Activated CD4-positive, alpha-beta memory T cell treated with anti-CD3 and anti-CD28 coated beads for 36 hours (primary cell): Measurements from ENCODE around the gene PPP1R13L. TPM values are rescaled to one million over a fixed set of nuclear protein-coding genes. Genes with fewer than 3 reads are reported as not detected.
A peak's percentile ranks its signal among the peaks of the same experiment; 100 is the strongest.

Experiments
- CTCF ChIA-PET: fragments of 350-600 bp; sonication (Branson Sonifier 250); formaldehyde crosslinking; loops from one replicate; lab custom pipeline; 2021; ENCODE audit warnings: antibody characterized with exemption, inconsistent platforms; lab: Charles Lee
- POLR2A ChIA-PET: fragments of 350-600 bp; sonication (Branson Sonifier 250); formaldehyde crosslinking; loops from one replicate; lab custom pipeline; 2021; ENCODE audit warnings: antibody characterized with exemption; lab: Charles Lee
- DNase-seq: peaks from one replicate; pipeline ENCODE4 v3.0.0-alpha.2; 2020
- H3K27ac Mint-ChIP-seq: one replicate; pipeline ENCODE4 v1.8.0; 2021; ENCODE audit warnings: mixed read lengths
- H3K27me3 Mint-ChIP-seq: one replicate; pipeline ENCODE4 v1.8.0; 2021; ENCODE audit warnings: mixed read lengths
- H3K36me3 Mint-ChIP-seq: one replicate; pipeline ENCODE4 v1.8.0; 2021; ENCODE audit warnings: mixed read lengths
- H3K4me1 Mint-ChIP-seq: one replicate; pipeline ENCODE4 v1.8.0; 2021; ENCODE audit warnings: low read depth, mixed read lengths
- H3K4me3 Mint-ChIP-seq: one replicate; pipeline ENCODE4 v1.8.0; 2021; ENCODE audit warnings: mild to moderate bottlenecking, mixed read lengths
- H3K9me3 Mint-ChIP-seq: one replicate; pipeline ENCODE4 v1.8.0; 2021; ENCODE audit warnings: mixed read lengths
- intact Hi-C: fragments of 100-400 bp; cut with micrococcal nuclease; formaldehyde crosslinking; loops from one replicate; pipeline ENCODE4 v1.15.1; 2023
- total RNA-seq, 2 experiments: library from RNA; stranded (reverse); gene quantifications; one replicate each; pipeline ENCODE4 v1.2.3, GENCODE V29; 2021

The PPP1R13L gene
- total RNA-seq = 1 to 10 TPM; 8.1 to 9.2 TPM

- intact Hi-C loops = loop anchor here (1.0 kb wide), 2 partner anchors 34 to 74 kb away; partner anchors contain the start of gene ERCC2
- Mint-ChIP-seq H3K27me3 (peaks cover 32% of the 10 kb centered on the region), H3K36me3 (peaks cover 9% of the 10 kb centered on the region), H3K27ac (peak within 1 kb of the TSS; percentile 84), H3K9me3 (no peaks in the 10 kb centered on the region), H3K4me1 (peaks cover 39% of the 10 kb centered on the region), H3K4me3 (peak within 1 kb of the TSS; percentile 94)
- DNase-seq = peak; percentile 78
- ChIA-PET CTCF (interaction anchor here (0.7 to 4.2 kb wide), 8 partner anchors 11 to 81 kb away, joined by 3 to 36 read pairs (median 4); no protein-coding TSS in a partner anchor), POLR2A (interaction anchor here (1.2 kb wide), 1 partner anchor 63 kb away, joined by 4 read pairs; the partner anchor contains the start of gene FOSB)
Measured at GRCh38 chr19:45404557-45405434, at the start of gene PPP1R13L. Gene PPP1R13L (minus strand): TSS chr19:45405069. CDS start chr19:45398318, 6,751 bp downstream.

DNA sequence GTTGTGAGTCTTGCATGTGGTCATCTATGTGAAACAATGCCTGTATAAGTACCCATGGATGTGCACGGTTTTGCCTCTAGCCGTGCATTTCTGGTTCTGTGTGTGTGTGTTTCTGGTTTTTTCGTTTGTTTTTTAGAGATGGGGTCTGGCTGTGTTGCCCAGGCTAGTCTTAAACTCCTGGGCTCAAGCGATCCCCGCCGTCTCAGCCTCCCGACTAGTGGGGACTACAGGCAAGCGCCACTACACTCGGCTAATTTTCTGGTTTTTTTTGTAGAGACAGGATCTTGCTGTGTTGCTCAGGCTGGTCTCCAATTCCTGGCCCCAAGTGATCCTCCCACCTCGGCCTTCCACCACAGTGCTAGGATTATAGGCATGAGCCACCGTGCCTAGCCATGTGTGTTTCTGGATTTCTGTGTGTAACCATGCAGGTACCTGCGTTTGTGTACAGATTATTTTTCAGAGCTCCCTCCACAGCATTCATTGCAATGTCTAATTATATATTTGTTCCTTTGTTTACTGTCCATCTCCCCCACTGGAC lies 47.0 kb upstream of the PPP1R13L start:
- Mint-ChIP-seq H3K27ac (peak overlapping the region; percentile 70), H3K9me3 (peaks cover 2% of the 10 kb centered on the region), H3K27me3 (no peaks in the 10 kb centered on the region), H3K36me3 (peaks cover 4% of the 10 kb centered on the region), H3K4me1 (peaks cover 49% of the 10 kb centered on the region), H3K4me3 (peak overlapping the region; percentile 72)
- DNase-seq = no peak
- intact Hi-C loops = no loop called here
- CTCF ChIA-PET = interaction anchor here (0.9 to 2.0 kb wide), 4 partner anchors 12 to 34 kb away, joined by 3 to 11 read pairs (median 5); no protein-coding TSS in a partner anchor
- POLR2A ChIA-PET = interaction anchor here (1.0 to 2.1 kb wide), 4 partner anchors 16 to 28 kb away, joined by 3 to 18 read pairs (median 6); partner anchors contain the start of gene FOSB

GRCh38 chr19:45451131-45451849 lies 46.4 kb upstream of the PPP1R13L start:
- peaks cover 4% of the 10 kb centered on the region for H3K36me3 Mint-ChIP-seq
- peak overlapping the region; percentile 72 for H3K4me3 Mint-ChIP-seq
- intact Hi-C loops = no loop called here
- peaks cover 49% of the 10 kb centered on the region for H3K4me1 Mint-ChIP-seq
- no peaks in the 10 kb centered on the region for H3K27me3 Mint-ChIP-seq
- peak overlapping the region; percentile 70 for H3K27ac Mint-ChIP-seq
- peaks cover 2% of the 10 kb centered on the region for H3K9me3 Mint-ChIP-seq
- DNase-seq = peak; percentile 67
- CTCF ChIA-PET = interaction anchor here (0.6 to 2.0 kb wide), 4 partner anchors 11 to 34 kb away, joined by 3 to 11 read pairs (median 4); no protein-coding TSS in a partner anchor
- POLR2A ChIA-PET = interaction anchor here (0.6 to 2.1 kb wide), 5 partner anchors 16 to 181 kb away, joined by 3 to 18 read pairs (median 3); partner anchors contain the start of gene FOSB

DNA sequence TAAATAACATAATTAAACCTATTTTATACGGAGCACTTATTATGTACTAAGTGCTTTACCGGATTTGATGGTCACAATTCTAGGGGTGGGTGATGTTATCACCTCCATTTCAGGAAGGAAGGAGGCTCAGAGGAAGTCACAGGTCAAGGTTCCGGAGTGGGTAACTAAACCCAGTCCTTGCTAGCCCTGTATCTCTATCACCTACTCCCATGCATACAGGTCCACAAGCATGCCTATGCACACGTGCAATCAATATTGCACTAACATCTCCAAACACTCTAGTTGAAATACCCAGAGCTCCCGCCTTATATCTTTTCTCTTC lies 45.1 kb upstream of the PPP1R13L start:
- H3K4me1 Mint-ChIP-seq = peaks cover 44% of the 10 kb centered on the region
- no peaks in the 10 kb centered on the region for H3K27me3 Mint-ChIP-seq

DNA sequence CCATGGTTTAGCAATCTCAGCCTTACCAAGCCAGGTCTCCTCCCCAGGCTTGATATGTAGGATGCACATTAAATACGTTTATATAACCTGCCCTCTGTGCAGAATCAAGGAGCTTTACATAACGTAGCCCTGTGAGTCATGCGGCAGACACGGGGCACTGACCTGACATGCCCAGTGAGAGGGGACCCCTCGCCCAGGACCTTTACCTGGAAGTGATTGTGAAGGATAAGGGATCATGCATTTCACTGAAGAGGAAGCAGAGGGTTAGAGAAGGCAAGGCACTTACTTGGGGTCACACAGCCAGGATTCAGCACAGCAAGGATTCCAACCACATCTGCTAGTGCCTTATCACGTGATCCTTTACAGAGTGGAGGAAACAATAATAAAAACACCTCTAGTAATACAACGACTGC lies 44.0 kb upstream of the PPP1R13L start:
- Mint-ChIP-seq H3K9me3 (peaks cover 2% of the 10 kb centered on the region), H3K4me1 (peaks cover 51% of the 10 kb centered on the region), H3K4me3 (peak overlapping the region; percentile 57), H3K36me3 (peaks cover 4% of the 10 kb centered on the region), H3K27me3 (no peaks in the 10 kb centered on the region), H3K27ac (peak overlapping the region; percentile 77)
- no peak for DNase-seq
- CTCF ChIA-PET = interaction anchor here (1.0 to 4.4 kb wide), 5 partner anchors 10 to 245 kb away, joined by 3 to 41 read pairs (median 12); no protein-coding TSS in a partner anchor
- intact Hi-C loops = no loop called here
- POLR2A ChIA-PET = interaction anchor here (1.8 to 2.1 kb wide), 2 partner anchors 19 to 21 kb away, joined by 7 to 11 read pairs; partner anchors contain the start of gene FOSB

More for the DNA sequence above, 45.1 kb upstream of the PPP1R13L start:
- H3K36me3 Mint-ChIP-seq = peaks cover 4% of the 10 kb centered on the region
- H3K4me3 Mint-ChIP-seq = peak overlapping the region; percentile 95
- H3K27ac Mint-ChIP-seq = peak overlapping the region; percentile 93
- ChIA-PET POLR2A (interaction anchor here (1.2 to 2.1 kb wide), 4 partner anchors 10 to 29 kb away, joined by 3 to 11 read pairs (median 8); partner anchors contain the start of gene FOSB), CTCF (interaction anchor here (1.0 to 4.4 kb wide), 5 partner anchors 11 to 244 kb away, joined by 3 to 41 read pairs (median 12); no protein-coding TSS in a partner anchor)
- H3K9me3 Mint-ChIP-seq = peaks cover 2% of the 10 kb centered on the region
- intact Hi-C loops = loop anchor here (1.0 kb wide), 3 partner anchors 17 to 218 kb away; partner anchors contain the start of genes FOSB and GIPR
- no peak for DNase-seq

DNA sequence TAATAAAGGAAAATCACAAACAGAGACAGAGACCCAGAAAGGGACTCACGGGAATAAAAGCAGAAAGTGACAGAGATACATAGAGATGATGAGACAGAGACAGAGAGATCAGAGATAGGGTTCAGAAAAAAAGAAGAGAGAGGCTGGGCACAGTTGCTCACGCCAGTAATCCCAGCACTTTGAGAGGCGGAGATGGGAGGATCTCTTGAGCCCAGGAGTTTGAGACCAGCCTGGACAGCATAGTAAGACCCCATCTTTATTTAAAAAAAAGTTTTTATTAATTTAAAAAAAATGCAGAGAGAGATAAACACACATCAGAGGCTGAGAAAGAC lies 43.5 kb upstream of the PPP1R13L start:
- DNase-seq = no peak
- POLR2A ChIA-PET = interaction anchor here (2.1 kb wide), 1 partner anchor 19 kb away, joined by 11 read pairs; the partner anchor contains the start of gene FOSB
- intact Hi-C loops = no loop called here
- Mint-ChIP-seq H3K9me3 (peaks cover 2% of the 10 kb centered on the region), H3K4me1 (peaks cover 54% of the 10 kb centered on the region), H3K4me3 (peak overlapping the region; percentile 18), H3K27ac (peak overlapping the region; percentile 71), H3K27me3 (no peaks in the 10 kb centered on the region), H3K36me3 (peaks cover 4% of the 10 kb centered on the region)
- CTCF ChIA-PET = interaction anchor here (0.7 to 4.4 kb wide), 4 partner anchors 9 to 37 kb away, joined by 3 to 41 read pairs (median 25); partner anchors contain the start of gene FOSB

GRCh38 chr19:45446944-45447343 lies 42.1 kb upstream of the PPP1R13L start:
- intact Hi-C loops = no loop called here
- peaks cover 2% of the 10 kb centered on the region for H3K9me3 Mint-ChIP-seq
- H3K36me3 Mint-ChIP-seq = peaks cover 4% of the 10 kb centered on the region
- no peak overlapping the region for H3K4me3 Mint-ChIP-seq
- no peak overlapping the region for H3K27ac Mint-ChIP-seq
- H3K27me3 Mint-ChIP-seq = no peaks in the 10 kb centered on the region
- ChIA-PET CTCF (interaction anchor here (1.7 to 4.4 kb wide), 3 partner anchors 32 to 39 kb away, joined by 5 to 41 read pairs (median 12); no protein-coding TSS in a partner anchor), POLR2A (interaction anchor here (1.3 to 1.5 kb wide), 2 partner anchors 22 to 32 kb away, joined by 3 read pairs; no protein-coding TSS in a partner anchor)
- no peak for DNase-seq
- H3K4me1 Mint-ChIP-seq = peaks cover 60% of the 10 kb centered on the region

GRCh38 chr19:45446295-45446694 lies 41.4 kb upstream of the PPP1R13L start:
- POLR2A ChIA-PET = interaction anchor here (1.0 to 1.5 kb wide), 3 partner anchors 23 to 33 kb away, joined by 3 to 5 read pairs (median 3); no protein-coding TSS in a partner anchor
- Mint-ChIP-seq H3K4me1 (peaks cover 53% of the 10 kb centered on the region), H3K9me3 (no peaks in the 10 kb centered on the region), H3K27me3 (no peaks in the 10 kb centered on the region), H3K36me3 (peaks cover 4% of the 10 kb centered on the region), H3K27ac (no peak overlapping the region), H3K4me3 (no peak overlapping the region)
- intact Hi-C loops = no loop called here
- DNase-seq = no peak
- CTCF ChIA-PET = interaction anchor here (1.4 to 4.4 kb wide), 7 partner anchors 10 to 39 kb away, joined by 4 to 41 read pairs (median 10); partner anchors contain the start of gene FOSB

DNA sequence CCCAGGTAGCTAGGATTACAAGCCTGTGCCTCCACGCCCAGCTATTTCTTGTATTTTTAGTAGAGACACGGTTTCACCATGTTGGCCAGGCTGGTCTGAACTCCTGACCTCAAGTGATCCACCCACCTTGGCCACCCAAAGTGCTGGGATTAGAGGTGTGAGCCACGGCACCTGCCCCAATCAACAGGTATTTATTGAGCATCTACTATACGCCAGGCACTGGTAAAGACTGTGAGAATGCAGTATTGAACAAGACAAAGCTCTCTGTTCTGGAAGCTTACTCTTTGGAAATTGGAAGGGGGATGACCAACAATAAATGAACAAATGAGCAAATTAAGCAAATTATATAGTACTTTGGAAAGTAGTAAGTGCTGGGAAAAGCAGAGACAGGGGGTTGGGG lies 40.3 kb upstream of the PPP1R13L start:
- peak overlapping the region; percentile 54 for H3K4me3 Mint-ChIP-seq

DNA sequence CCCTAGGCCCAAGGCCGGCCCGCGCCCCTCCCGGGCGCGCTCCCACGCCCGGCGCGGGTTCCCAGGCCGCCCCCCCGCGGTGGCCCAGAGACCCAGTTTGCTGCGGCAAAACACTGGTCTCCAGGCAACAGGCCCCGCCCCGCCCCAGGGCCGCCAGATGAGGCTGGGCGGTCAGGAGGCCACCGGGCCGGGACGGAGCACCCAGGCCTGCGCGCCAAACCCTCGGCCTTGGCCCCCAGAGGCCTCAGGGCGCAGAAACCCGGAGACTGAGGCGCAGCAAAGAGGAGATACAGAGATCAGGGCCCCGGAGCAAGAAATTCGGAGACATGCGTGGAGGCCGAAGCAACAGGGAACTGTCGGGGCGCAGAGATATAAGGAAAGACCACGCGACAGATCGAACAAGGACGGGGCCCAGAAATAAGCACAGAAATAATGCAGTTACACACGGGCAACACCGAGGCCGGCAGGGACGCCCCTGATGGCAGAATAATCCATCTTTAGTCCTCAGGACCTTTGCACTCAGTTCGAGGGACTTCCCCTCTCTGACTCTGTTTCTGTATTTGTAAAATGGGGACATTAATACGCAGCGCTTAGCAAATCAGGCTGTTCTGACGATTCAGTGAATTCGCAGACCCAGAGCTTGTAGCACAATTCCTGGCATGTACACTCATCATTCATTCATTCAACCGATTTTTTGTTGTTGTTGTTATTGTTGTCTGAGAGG lies 39.6 kb upstream of the PPP1R13L start:
- Mint-ChIP-seq H3K4me1 (peaks cover 54% of the 10 kb centered on the region), H3K27ac (peak overlapping the region; percentile 28), H3K36me3 (peaks cover 4% of the 10 kb centered on the region), H3K27me3 (no peaks in the 10 kb centered on the region), H3K4me3 (peak overlapping the region; percentile 54), H3K9me3 (no peaks in the 10 kb centered on the region)
- intact Hi-C loops = loop anchor here (1.0 kb wide), 1 partner anchor 25 kb away; no protein-coding TSS in a partner anchor
- DNase-seq = peak; percentile 87
- POLR2A ChIA-PET = interaction anchor here (1.3 kb wide), 1 partner anchor 36 kb away, joined by 3 read pairs; no protein-coding TSS in a partner anchor
- CTCF ChIA-PET = interaction anchor here (1.4 to 1.9 kb wide), 6 partner anchors 12 to 41 kb away, joined by 4 to 24 read pairs (median 6); partner anchors contain the start of gene FOSB

More for the DNA sequence above, 40.3 kb upstream of the PPP1R13L start:
- Mint-ChIP-seq H3K36me3 (peaks cover 4% of the 10 kb centered on the region), H3K4me1 (peaks cover 54% of the 10 kb centered on the region), H3K27ac (no peak overlapping the region), H3K9me3 (no peaks in the 10 kb centered on the region), H3K27me3 (no peaks in the 10 kb centered on the region)
- intact Hi-C loops = no loop called here
- no peak for DNase-seq
- ChIA-PET POLR2A (interaction anchor here (0.6 to 1.3 kb wide), 3 partner anchors 34 to 40 kb away, joined by 3 to 5 read pairs (median 4); no protein-coding TSS in a partner anchor), CTCF (interaction anchor here (1.4 to 1.9 kb wide), 6 partner anchors 11 to 40 kb away, joined by 4 to 24 read pairs (median 6); partner anchors contain the start of gene FOSB)
